Measurements from ENCODE around the gene GPC6. TPM values are rescaled to one million over a fixed set of nuclear protein-coding genes. Genes with fewer than 3 reads are reported as not detected.

The GPC6 gene
- total RNA-seq, 1 experiment from 2014 or later = 0.22 TPM

- ChIA-PET CTCF (no interaction called here), RAD21 (ENCODE audit: low non-redundant PET in 1 of 2, low total read pairs in 2 of 2, uncharacterized antibody in 2 of 2, unreplicated experiment in 2 of 2) (no interaction called here), POLR2A (no interaction called here)
- Histone ChIP-seq H3K4me1 (ENCODE audit: control insufficient read depth in 1 of 2, insufficient read depth in 2 of 2, low read length in 2 of 2) (no peaks in the 10 kb centered on the region), H3K9me2 (ENCODE audit: insufficient read depth) (no peaks in the 10 kb centered on the region), H3K4me2 (ENCODE audit: low read length) (no peak overlapping the region), H3K4me3 (replicated peaks in 1 of 2; ENCODE audit: low read depth in 1 of 2, low read length in 2 of 2) (no peak overlapping the region), H3K27me3 (ENCODE audit: insufficient read depth, low read length) (no peaks in the 10 kb centered on the region), H3K9ac (ENCODE audit: low read length) (no peak overlapping the region), H3K27ac (ENCODE audit: low read depth, low read length) (no peak overlapping the region), H3K36me3 (ENCODE audit: control insufficient read depth in 1 of 2, insufficient read depth in 2 of 2, low read length in 2 of 2) (no peaks in the 10 kb centered on the region), H3K9me3 (ENCODE audit: control insufficient read depth in 1 of 2, insufficient read depth in 1 of 2, low read depth in 1 of 2, low read length in 2 of 2) (peaks cover 4 to 15% of the 10 kb centered on the region in 2 experiments; a peak in 2 of 4 replicates), H3K79me2 (ENCODE audit: insufficient read depth, low read length) (no peaks in the 10 kb centered on the region), H2AFZ (ENCODE audit: low read depth, low read length, poor library complexity, severe bottlenecking) (no peak overlapping the region), H4K20me1 (ENCODE audit: insufficient read depth) (no peaks in the 10 kb centered on the region)
- DNase-seq (ENCODE audit: low read depth, low spot score) (no peak), ATAC-seq (no peak)
- intact Hi-C loops (cut with micrococcal nuclease) = no loop called here
- no peak for TF ChIP-seq TCF7L2 (IDR thresholded peaks at IDR 0.05; ENCODE audit: borderline replicate concordance, extremely low read depth, insufficient read depth, insufficient read length)
- TF ChIP-seq MAX (IDR thresholded peaks at IDR 0.05) = no peak
- no peak for TF ChIP-seq CEBPB (IDR thresholded peaks at IDR 0.05; ENCODE audit: low read depth)
- TF ChIP-seq REST (IDR thresholded peaks at IDR 0.05; ENCODE audit: low read depth) = no peak
- TF ChIP-seq CTCF (IDR thresholded peaks at IDR 0.05 in 2 of 3, conservative IDR thresholded peaks at IDR 0.05 in 1 of 3; ENCODE audit: borderline replicate concordance in 1 of 3, insufficient read depth in 1 of 3, low read depth in 2 of 3, low read length in 2 of 3) = no peak
- no peak for TF ChIP-seq ATF3 (IDR thresholded peaks at IDR 0.05)
- TF ChIP-seq SRF (IDR thresholded peaks at IDR 0.05; ENCODE audit: low read depth) = no peak
- no peak for TF ChIP-seq SP1 (IDR thresholded peaks at IDR 0.05; ENCODE audit: low read depth)
- no peak for TF ChIP-seq FOSL1 (IDR thresholded peaks at IDR 0.05; ENCODE audit: low read depth)
- no peak for TF ChIP-seq ZFX (IDR thresholded peaks at IDR 0.05)
- TF ChIP-seq YY1 (IDR thresholded peaks at IDR 0.05; ENCODE audit: extremely low read depth, insufficient replicate concordance, low read depth, low read length) = no peak
- TF ChIP-seq ZNF274 (IDR thresholded peaks at IDR 0.05; ENCODE audit: low read depth, low read length) = no peak
- TF ChIP-seq POLR2A (IDR thresholded peaks at IDR 0.05; ENCODE audit: borderline replicate concordance, extremely low read depth, insufficient read depth, insufficient read length) = no peak
- no peak for TF ChIP-seq CBX3 (IDR thresholded peaks at IDR 0.05; ENCODE audit: low read depth)
- BruUV-seq (replicated peaks) = no TSS peak
Observed at GRCh38 chr13:93289842-93290241, 63.2 kb downstream of the GPC6 start.
